Activated CD4-positive, alpha-beta T cell treated with anti-CD3 and anti-CD28 coated beads, Interleukin-2, amount 50 U/mL, for 24 hours (primary cell): ENCODE measurements around the gene UNCX.

Experiments used
- DNase-seq, 2 donors: peaks; one replicate each; pipeline ENCODE4 v3.0.0-alpha.2; 2020; ENCODE audit warnings: low read depth in 1 of 2, low spot score in 1 of 2

The UNCX gene

DNA sequence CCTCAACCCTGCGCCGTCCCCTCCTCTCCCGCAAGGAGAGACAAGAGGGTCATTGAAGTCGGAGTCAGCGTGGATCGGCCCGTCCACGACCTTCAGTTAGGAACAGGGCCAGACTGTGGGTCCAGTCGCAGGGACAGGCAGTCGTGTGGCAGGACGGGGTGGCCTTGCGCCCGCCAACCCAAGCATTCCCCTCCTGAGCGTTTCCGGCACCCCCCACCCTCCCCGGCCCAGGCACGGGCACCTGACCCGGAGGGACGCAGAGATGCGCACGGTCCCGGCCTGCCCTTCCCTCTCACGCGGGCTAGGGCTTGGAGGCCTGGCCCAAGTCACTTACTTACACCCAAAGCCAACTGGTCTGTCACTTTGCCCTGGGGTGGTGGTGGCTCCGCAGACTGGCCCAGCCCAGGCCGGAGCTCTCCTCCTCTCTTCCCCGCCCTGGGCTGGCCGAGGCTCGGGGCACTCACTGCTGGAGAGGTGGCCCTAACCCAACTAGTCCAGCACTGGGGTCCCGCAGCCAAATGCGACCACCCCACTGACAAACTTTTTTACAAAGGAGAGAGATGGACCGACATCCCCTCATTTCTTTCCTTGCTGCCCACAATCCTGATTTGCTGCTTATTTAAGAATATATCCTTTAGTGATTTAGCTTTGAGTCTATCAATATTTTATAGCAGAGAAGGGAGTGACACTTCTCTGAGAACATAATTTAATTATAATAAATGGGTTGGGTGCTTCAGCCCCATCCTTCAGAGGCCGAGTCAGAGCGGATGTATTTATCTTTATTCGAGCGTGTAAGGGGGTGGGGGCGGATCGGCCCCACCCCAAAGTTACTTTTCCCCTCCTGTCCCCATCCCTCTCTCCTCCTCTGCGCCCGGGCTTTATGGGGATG is 1.2 kb upstream of the UNCX start:
- no peak for DNase-seq

DNA sequence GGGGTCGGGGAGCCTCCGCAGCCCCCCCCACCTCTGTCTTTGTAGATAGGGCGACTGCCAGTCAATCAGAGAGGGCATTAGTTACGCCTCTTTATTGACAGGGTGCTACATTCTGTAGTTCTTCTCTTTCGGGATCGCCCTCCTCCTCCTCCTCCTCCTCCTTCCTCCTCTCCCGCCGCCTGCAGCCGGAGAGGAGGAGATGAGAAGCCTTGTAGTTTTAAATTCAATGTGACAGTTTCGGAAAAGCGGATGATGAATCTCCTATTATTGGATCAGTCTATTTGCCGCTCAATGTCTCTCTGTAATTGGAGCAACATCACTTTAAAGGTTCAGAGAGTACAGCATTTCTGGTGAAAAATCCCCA is 587 bp upstream of the UNCX start:
- no peak for DNase-seq

DNA sequence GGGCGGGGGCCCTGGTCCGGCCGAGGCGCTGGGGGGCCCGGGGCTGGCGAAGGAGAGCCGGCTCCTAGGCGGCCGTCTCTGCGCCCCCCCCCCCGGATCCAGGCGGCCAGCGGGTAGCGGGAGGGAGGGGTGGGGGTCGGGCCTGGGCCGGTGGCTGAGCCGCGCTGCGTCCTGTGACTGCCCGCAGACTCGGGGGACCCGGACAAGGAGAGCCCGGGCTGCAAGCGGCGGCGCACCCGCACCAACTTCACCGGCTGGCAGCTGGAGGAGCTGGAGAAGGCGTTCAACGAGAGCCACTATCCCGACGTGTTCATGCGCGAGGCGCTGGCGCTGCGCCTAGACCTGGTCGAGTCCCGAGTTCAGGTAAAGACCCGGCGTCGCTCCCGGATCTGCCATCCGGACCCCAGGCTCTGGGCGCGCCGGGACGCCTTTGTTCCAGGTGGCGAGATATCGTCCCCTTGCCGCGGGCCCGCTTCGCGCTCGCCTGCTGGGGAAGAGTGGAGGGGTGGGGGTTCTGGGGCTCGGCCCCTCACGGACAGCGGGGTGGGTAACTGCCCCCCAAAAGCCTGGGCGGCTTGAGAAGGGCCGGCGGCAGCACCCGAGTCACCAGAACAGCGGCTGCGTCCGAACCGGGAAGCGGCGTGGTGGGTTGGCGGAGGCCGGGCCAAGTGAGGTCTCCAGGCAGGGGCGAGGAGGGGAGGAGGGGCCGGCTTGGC is 819 bp downstream of the UNCX start:
- DNase-seq = no peak

DNA sequence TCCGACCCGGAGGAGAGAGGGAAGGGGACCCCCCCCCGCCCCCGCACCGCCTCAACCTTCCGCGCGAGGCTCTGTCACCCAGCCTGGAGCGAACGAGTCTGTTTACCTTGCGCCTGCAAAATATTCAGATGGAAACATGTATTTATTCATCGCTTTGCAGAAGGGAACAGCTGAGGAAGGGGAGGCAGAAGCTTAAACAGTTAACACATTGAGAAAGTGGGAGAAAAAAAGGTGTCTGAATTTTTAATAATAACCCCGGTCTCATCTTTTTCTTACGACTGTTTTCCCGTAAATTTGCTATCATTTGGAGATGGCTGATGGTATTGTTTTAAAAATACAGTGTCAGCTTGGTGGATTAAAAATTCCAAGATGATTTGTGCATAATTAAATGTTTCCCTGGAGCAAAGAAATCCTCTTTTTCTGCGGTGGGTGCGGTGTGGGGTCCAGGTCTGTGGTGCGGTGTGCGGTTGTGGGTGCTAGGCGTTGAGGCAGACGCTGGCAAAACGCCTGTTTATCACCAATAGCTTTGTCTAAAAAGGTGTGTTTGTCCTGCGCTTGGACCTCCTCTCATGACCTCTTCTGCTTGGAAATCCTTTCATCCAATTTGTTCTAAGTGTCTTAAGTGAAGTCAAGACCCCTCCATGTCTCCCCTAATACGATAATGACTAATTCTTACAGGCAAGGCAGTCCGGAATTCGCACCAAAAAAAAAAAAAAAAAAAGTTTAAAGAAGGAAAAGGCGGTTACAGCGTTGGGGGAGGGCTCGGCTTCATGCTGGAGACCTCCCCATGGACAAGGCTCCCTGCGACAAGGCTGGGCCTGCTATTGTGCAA is 1.6 kb downstream of the UNCX start:
- DNase-seq = no peak

DNA sequence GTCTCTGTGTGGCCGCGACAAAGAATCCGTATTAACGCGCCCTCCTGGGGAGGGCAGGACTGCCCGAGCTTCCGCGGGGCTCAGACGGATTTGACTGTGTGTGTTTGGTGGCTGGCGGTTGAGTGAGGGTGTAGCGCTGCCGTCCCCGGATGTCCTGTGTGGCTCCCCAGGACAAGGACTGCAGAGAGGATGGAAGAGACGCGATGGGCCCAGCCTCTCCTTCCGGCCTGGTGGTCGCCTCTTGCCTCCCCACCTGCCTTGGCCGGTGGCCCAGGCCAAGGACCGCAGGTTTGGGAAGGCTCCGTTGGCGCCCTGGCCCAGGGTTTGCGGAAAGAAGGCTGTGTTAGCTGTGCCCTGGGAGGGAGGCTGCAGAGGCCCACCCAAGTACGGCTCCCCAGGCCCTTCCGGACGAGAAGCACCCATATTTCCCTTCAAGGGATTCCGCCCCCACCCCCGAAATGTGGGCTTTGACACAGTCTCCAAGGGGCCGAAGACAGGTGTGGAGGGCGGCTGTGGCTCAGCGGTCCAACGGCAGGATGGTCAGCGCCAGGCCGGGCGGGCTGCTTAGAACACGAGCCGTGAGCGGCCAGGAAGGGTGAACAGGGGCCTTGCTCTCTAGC is 2.3 kb downstream of the UNCX start:
- no peak for DNase-seq

DNA sequence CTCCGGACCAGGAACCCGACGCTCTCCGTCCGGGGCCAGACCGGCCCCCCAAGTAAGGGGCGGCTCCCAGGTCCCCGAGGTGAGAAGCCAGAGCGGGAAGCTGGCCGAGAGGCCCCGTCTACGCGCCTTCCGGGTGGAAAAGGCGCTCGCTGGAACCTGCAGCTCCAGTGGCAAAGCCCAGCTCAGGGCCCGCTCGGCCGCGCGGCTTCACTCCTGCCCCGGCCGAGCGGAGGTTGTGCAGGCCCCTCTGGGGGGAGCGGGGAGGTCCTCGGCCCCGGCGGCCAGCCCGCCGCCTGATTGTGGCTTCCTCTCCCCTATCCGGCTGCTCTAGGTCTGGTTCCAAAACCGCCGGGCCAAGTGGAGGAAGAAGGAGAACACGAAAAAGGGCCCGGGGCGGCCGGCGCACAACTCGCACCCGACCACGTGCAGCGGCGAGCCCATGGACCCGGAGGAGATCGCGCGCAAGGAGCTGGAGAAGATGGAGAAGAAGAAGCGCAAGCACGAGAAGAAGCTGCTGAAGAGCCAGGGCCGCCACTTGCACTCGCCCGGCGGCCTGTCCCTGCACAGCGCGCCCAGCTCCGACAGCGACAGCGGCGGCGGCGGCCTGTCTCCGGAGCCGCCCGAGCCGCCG is 2.9 kb downstream of the UNCX start:
- DNase-seq = no peak

DNA sequence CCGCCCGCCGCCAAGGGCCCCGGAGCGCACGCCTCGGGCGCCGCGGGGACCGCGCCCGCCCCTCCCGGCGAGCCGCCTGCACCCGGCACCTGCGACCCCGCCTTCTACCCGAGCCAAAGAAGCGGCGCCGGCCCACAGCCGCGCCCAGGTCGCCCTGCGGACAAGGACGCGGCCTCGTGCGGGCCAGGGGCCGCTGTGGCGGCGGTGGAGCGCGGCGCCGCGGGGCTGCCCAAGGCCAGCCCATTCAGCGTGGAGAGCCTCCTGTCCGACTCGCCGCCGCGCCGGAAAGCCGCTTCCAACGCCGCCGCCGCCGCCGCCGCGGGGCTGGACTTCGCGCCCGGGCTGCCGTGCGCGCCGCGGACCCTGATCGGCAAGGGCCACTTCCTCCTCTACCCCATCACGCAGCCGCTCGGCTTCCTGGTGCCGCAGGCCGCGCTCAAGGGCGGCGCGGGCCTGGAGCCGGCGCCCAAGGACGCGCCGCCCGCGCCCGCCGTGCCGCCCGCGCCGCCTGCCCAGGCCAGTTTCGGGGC is 3.5 kb downstream of the UNCX start:
- DNase-seq = no peak

DNA sequence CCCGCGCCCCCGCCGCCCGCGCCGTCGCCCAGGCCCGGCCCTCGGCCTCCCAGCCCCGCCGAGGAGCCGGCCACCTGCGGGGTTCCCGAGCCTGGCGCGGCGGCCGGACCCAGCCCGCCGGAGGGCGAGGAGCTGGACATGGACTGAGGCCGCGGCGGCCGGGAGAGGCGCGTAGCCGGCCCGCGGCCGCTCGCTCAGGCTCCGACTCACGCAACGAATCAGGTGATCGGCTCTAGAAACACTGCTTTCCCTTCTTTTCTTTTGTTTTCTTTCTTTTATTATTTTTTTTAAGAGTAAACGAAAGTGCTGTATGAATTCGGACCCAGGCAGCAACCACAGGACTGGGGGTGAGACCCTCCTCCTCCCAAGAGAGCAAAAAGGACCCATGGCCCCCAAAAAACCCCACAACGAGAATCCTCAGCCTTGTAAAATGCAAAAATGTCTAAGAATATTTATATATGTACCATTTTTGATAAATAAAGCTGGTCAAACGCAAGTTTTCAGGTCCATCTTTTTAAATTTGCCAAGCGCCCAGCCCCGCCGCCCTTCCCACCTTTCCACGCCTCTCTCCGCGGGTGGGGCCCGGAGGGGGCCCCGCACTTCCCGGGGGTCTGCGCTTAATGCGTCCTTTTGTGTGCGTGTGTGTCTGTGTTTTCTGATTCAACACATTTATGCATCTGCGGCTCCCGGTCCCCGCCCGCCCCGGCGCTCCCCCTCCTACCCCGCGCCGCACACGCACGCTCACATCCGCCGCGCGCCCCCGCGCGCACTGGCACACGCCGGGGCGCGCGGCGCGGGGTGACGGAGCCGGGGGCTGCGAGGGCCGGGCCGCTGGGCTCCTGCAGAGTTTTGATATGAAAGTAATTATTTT is 4.4 kb downstream of the UNCX start:
- DNase-seq = no peak

DNA sequence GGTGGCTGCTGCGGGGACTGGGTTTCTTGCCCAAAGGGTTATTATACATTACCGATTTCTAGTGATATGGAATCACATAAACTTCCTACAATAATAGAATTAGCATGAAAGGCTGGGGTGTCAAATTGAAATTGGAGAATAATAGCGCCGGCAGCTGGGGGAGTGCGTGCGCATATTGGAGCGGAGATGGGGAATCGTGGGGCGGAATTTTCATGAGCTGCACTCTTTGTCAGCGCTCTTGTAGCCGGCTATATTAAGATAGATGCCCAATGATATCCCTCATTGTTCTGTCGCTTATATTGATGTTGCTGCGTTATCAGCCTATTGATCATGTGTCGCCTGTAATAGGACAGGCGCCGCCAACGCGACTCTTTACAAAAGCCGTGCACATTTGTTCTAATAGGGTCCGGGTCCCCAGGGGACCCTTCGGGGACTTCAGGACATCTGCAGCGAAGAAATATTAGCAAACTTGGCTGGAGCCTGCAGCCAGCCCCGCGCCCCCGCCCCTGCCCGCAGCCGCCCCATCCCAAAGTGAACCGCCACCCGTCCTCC is 5.1 kb downstream of the UNCX start:
- no peak for DNase-seq

DNA sequence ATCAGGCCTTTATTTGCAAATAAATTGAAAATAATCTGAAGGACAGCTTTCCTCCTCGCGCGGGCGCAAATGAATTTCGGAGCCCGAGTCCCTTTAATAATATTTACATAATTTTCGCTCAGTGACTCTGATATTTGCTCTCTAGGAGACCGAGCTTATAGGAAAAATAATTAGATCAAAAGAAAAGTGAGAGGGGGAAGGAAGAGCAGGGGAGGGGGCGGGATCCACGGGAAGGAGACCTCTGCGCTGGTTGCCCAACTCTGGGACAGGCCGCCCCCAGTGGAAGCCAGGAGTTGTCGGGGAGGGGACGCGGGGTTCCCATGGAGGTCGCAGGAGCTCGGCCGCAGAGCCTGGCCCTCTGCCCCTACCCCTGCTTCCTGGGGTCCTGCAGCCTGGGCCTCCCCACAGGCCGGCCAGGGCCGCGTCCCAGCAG is 5.8 kb downstream of the UNCX start:
- DNase-seq = no peak

DNA sequence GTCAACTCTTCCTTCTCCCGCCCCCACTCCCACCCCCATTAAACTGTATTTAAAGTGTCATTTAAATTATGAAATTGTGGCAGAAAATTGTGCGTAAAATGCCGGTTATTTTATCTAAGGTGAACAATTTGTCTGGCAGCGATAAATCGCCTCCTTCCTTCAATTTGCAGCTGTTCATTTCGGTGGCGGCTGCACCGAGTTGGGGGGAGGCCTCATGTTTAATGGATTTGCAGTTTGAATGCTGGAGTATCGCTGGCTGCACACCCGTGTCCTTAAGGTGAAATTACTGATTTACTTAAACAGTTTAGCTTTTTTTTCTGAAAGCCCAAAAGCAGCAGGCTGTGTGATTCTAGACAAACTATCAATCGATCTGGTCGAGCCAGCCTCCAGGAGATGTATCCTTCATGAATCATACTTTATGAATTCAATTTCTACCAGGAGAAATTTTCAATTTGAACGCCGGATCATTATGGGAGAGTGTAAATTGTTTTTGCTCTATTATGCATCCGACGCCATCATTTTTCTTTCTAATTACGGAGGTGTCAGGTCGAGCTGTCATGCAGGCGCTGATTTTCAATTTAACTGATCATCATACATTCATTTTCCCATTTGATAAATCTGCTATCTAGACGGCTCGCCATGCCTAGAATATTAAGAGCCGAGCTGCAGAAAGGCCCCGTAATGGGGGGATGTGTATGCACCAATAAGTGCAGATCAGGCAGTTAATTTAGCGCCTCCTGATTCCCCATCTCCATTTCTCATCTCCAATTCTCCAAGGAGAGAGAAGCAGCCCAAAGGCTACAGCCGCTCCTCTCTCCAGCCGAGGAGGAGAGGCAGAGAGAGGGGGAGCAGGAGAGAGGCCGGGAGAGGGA is 6.5 kb downstream of the UNCX start:
- no peak for DNase-seq

DNA sequence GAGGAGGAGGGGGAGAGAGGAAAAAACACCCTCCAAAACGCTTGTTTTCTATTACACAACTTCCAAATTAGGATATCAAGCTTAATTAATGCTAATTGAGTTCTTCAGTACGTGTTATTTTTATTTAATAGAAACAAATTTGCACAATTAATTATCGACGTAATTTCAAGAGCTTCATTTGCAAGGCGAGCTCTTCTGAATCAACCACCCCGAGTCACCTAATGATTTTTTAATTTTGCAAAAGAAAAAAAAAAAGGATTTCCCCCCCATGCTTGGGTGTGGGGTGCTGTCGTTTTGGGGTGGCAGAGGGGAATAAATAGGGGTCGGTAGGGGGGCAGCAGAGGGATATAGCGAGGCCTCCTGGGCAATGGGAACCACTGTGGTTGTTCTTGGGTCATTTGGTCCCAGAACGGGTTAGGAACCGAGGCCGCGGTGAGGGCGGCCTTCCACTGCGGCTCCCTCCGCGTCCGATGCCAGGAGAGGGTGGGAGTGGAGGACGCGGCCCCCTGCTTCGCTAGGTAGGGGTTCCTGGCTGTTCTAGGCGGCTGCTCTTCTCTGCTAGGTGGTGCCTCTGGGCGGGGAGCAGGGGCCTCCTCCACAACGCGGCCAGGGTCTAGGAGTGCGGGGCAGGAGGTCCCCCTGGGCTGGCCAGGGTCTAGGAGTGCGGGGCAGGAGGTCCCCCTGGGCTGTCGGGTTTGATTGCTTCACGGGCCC is 7.3 kb downstream of the UNCX start:
- no peak for DNase-seq

DNA sequence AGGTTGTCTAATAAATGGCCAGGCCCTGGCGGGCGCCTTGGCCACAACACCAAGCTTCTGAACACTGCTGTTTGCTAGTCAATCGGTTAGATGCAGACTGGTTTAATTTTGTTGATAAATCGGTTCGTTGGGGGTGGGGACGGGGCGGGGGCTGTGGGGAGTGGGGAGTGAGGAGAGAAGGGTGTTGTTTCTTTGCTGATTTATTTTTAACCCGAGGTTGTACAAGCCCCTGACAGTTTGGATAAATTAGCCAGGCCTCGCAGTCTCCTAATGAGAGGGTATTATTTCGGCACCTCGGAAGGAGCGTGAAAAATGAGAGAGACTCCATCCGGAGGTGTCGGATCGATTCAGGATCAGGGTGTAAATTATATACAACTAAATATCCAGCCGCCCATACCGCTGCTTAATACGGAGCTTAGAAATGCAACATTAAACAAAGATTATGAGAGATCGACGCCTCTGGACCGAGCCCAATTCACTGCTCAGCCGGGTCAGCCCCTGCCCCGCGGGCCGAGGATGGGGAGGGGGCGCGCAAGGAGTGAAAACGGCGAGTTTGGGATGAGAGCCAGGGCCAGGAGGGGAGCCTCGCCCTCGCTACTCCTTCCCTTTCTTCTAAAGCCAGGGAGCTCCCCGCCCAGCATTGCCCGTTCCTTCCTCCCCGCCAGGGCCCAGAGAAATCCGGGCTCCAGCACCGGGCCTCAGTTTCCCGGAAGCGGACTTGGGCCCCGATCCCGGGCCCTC is 8.0 kb downstream of the UNCX start:
- no peak for DNase-seq

DNA sequence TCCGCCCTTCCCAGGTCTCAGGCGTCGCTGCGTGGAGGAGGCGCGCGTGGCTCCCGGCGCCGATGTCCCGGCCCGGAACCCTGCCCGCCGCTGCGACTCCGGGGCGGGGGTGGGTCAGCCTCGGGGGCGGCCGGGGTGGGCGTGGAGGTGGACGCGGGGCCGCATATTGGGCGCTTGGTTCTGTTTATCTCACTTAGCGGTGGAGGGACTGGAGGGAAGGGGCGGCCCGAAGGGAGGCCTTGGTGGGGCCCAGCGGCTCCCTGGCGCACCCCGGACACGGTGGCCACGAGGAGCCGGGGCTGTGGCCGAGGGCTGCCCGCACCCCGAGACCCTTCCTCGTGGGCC is 8.6 kb downstream of the UNCX start:
- no peak for DNase-seq

DNA sequence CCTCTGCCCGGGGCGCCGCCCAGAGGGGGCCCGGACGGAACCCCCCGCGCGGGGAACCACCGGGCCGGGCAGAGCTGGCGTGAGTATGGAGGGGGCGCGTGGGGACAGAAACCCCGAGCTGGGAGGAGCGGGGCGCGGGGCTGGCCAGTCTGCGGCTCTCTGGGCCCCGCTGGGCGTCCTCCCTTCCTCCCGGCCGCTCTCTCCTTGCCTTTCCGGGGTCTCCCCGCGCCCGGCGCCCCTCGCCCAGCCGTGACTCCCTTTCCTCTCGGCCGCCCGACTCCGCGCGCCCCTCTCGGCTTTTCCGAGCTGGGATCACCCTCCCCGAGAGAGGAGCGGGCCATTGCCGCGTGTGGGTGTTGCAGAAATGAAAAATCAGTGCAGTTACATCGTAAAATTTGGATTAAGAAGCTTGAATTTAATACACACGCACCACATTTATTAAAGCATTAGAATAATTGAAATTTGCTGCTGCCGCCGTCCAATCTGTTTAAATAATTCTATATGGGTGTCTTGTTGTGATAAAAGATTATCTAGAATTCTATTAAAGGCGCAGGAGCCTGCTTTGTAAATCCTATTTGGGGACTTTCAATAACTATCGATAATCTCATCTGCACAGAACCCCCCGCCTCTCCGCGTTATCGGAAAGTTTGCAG is 9.1 kb downstream of the UNCX start:
- no peak for DNase-seq

DNA sequence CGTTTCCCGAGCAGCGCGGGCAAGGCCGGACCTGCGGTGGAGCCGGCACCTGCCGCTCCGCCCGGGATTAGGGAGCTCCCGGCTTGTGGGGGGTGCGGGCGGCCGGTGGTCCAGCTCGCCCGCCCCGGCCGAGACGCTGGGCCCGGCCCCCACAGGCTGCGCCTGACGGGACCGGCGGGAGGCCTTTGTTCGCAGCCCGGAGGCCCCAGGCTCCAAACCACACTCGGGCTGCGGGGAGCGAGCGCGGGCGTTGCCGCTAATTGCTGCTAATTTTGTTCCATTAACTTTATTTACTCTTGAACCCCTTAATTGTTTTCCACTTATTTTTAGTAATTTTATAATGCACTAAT is 9.6 kb downstream of the UNCX start:
- DNase-seq = no peak
